HG02938 (cell line): ENCODE results near the gene HDAC7.
"Not testable (repeated sequence)": the region's sequence is repeated elsewhere in the genome, so short reads cannot be mapped to it uniquely, and the experiment has no call there.

ENCODE experiments used
- ATAC-seq: cut with Tn5 transposase; IDR thresholded peaks from one replicate; pipeline ENCODE4 v1.9.1; 2021; ENCODE audit warnings: mild to moderate bottlenecking, moderate library complexity; ENCODE audit not compliant: unreplicated experiment

Gene HDAC7

GRCh38 chr12:47850153-47851084, 30.7 kb upstream of the HDAC7 start:
- no peak for ATAC-seq

- no peak for ATAC-seq
These were observed 29.6 kb upstream of the HDAC7 start for GRCh38 chr12:47849261-47849660.

- ATAC-seq: no peak
These were observed 29.1 kb upstream of the HDAC7 start for GRCh38 chr12:47848853-47849252.

- no peak for ATAC-seq
These were observed 26.7 kb upstream of the HDAC7 start for GRCh38 chr12:47846294-47846996.

GRCh38 chr12:47845081-47845480, 25.4 kb upstream of the HDAC7 start:
- ATAC-seq: no peak

GRCh38 chr12:47844264-47845019, 24.7 kb upstream of the HDAC7 start:
- ATAC-seq: no peak

- ATAC-seq: no peak
These were observed 23.7 kb upstream of the HDAC7 start for GRCh38 chr12:47843226-47843980.

GRCh38 chr12:47842543-47842942, 22.8 kb upstream of the HDAC7 start:
- ATAC-seq: not testable (repeated sequence)

GRCh38 chr12:47841910-47842309, 22.2 kb upstream of the HDAC7 start:
- no peak for ATAC-seq

- ATAC-seq: no peak
These were observed 21.8 kb upstream of the HDAC7 start for GRCh38 chr12:47841501-47841900.

- ATAC-seq: no peak
These were observed 20.9 kb upstream of the HDAC7 start for GRCh38 chr12:47840571-47840970.

- ATAC-seq: no peak
These were observed 19.6 kb upstream of the HDAC7 start for GRCh38 chr12:47839214-47839876.

- ATAC-seq: no peak
These were observed 18.7 kb upstream of the HDAC7 start for GRCh38 chr12:47838286-47838931.

GRCh38 chr12:47837190-47838171, 17.8 kb upstream of the HDAC7 start:
- ATAC-seq: no peak

- ATAC-seq: no peak
These were observed 16.1 kb upstream of the HDAC7 start for GRCh38 chr12:47835831-47836155.

- ATAC-seq: no peak
These were observed 15.5 kb upstream of the HDAC7 start for GRCh38 chr12:47835006-47835830.

GRCh38 chr12:47834199-47834903, 14.6 kb upstream of the HDAC7 start:
- no peak for ATAC-seq
